Ascending aorta (tissue), 2 donors: ENCODE measurements around the gene MIS18A. TPM values are rescaled to one million over a fixed set of nuclear protein-coding genes. Genes with fewer than 3 reads are reported as not detected.
"Not testable (repeated sequence)": the region's sequence is repeated elsewhere in the genome, so short reads cannot be mapped to it uniquely, and the experiment has no call there.

Experiments used
- DNase-seq, 2 donors: peaks; one replicate each; pipeline ENCODE4 v3.0.0-alpha.2; 2019; ENCODE audit warnings: low spot score in 2 of 2
- H3K27ac ChIP-seq, 2 donors: fragments of 200-600 bp; sonication (generic); one replicate each; pipeline ENCODE4 v1.5.1; 2016 to 2017; ENCODE audit warnings: mild to moderate bottlenecking in 1 of 2
- H3K27me3 ChIP-seq: fragments of 200-600 bp; sonication (generic); one replicate; pipeline ENCODE4 v1.5.1; 2017
- H3K36me3 ChIP-seq, 2 donors: fragments of 200-600 bp; sonication (generic); one replicate each; pipeline ENCODE4 v1.5.1; 2016
- H3K4me1 ChIP-seq, 2 donors: fragments of 200-600 bp; sonication (generic); one replicate each; pipeline ENCODE4 v1.5.1; 2016 to 2017; ENCODE audit warnings: mild to moderate bottlenecking in 1 of 2
- H3K4me3 ChIP-seq, 2 donors: fragments of 200-600 bp; sonication (generic); one replicate each; pipeline ENCODE4 v1.5.1; 2016 to 2017; ENCODE audit warnings: mild to moderate bottlenecking in 1 of 2
- H3K9me3 ChIP-seq, 2 donors: fragments of 200-600 bp; sonication (generic); one replicate each; pipeline ENCODE4 v1.5.1; 2016
- CTCF ChIP-seq, 3 experiments: fragments of 200-600 bp in 2 of 3; fragments of 450-650 bp in 1 of 3; sonication (generic) in 2 of 3; IDR thresholded peaks; one replicate each; pipeline ENCODE4 v1.5.1; 2016 to 2019; ENCODE audit warnings: antibody characterized with exemption in 3 of 3, mild to moderate bottlenecking in 1 of 3, moderate library complexity in 1 of 3
- intact Hi-C: fragments of 100-400 bp; cut with DNase I; formaldehyde crosslinking; loops from one replicate; pipeline ENCODE4 v1.15.1; 2023
- total RNA-seq: library from RNA; depleted of rRNA; stranded (reverse); fragments of >200 nt; gene quantifications from one replicate; pipeline ENCODE4 v1.1.0, GENCODE V29; 2016

Gene MIS18A
- total RNA-seq, 1 donor from 2014 or later: 0.64 TPM

DNA sequence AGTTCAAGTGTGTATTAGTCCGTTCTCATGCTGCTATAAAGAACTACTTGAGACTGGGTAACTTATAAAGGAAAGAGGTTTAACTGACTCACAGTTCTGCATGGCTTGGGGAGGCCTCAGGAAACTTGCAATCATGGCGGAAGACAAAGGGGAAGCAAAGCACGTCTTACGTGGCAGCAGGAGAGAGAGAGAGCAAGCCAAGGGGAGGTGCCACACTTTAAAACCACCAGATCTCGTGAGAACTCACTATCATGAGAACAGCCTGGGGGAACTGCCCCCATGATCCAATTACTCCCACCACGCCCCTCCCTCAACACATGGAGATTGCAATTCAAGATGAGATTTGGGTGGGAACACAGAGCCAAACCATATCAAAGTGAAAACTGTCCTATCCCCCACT, 4.1 kb upstream of the MIS18A start:
- intact Hi-C loops: no loop called here
- no peak for TF ChIP-seq CTCF (IDR thresholded peaks at IDR 0.05)
- DNase-seq: no peak

GRCh38 chr21:32281531-32281930, 2.7 kb upstream of the MIS18A start:
- Histone ChIP-seq H3K27me3 (no peaks in the 10 kb centered on the region), H3K4me1 (peaks cover 9 to 13% of the 10 kb centered on the region in 2 donors), H3K4me3 (no peak overlapping the region), H3K36me3 (peaks cover 0 to 3% of the 10 kb centered on the region in 2 donors), H3K9me3 (no peaks in the 10 kb centered on the region), H3K27ac (no peak overlapping the region)
- intact Hi-C loops: loop anchor here (2.0 kb wide), 1 partner anchor 319 kb away; no protein-coding TSS in a partner anchor
- TF ChIP-seq CTCF (IDR thresholded peaks at IDR 0.05): no peak
- no peak for DNase-seq

More for the DNA sequence above, 4.1 kb upstream of the MIS18A start:
- no peaks in the 10 kb centered on the region for H3K27me3 ChIP-seq
- H3K4me1 ChIP-seq: peaks cover 9 to 11% of the 10 kb centered on the region in 2 donors
- no peaks in the 10 kb centered on the region for H3K9me3 ChIP-seq
- no peak overlapping the region for H3K4me3 ChIP-seq
- H3K27ac ChIP-seq: no peak overlapping the region
- peaks cover 0 to 3% of the 10 kb centered on the region in 2 donors for H3K36me3 ChIP-seq

- no peak for DNase-seq
- Histone ChIP-seq H3K4me3 (peak overlapping the region; percentile 69 to 77), H3K27me3 (no peaks in the 10 kb centered on the region), H3K36me3 (peaks cover 0 to 3% of the 10 kb centered on the region in 2 donors), H3K27ac (peak overlapping the region; percentile 44 to 65), H3K9me3 (no peaks in the 10 kb centered on the region), H3K4me1 (peaks cover 9 to 13% of the 10 kb centered on the region in 2 donors)
- intact Hi-C loops: loop anchor here (1.0 to 5.0 kb wide), 5 partner anchors 49 to 547 kb away; partner anchors contain the start of genes CFAP298, SCAF4 and SYNJ1
- no peak for TF ChIP-seq CTCF (IDR thresholded peaks at IDR 0.05)
These were observed 480 bp upstream of the MIS18A start for GRCh38 chr21:32279377-32279680.

DNA sequence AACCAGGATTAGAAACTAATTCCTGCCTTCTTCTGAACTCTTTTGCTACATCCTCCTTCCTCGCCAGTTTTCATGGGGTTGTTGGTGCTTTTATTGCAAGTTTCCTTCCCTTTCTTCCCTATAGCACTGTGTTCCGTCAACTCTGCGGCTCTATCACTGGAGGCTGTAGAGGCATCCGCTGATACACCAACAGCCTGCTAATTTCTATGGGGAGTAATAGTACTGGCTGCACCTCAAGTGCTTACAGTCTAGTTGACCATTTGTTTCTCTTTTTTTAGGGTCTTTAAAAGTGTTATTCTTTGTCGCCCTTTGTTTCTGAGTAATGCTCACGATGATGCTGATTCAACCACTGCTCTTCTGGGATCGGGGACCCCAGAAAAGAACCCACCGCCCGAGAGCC, 746 bp downstream of the MIS18A start:
- intact Hi-C loops: loop anchor here (2.0 to 5.0 kb wide), 4 partner anchors 51 to 449 kb away; partner anchors contain the start of genes CFAP298 and SYNJ1
- Histone ChIP-seq H3K27ac (no peak overlapping the region), H3K27me3 (no peaks in the 10 kb centered on the region), H3K4me3 (peak overlapping the region; percentile 69 to 77), H3K36me3 (no peaks in the 10 kb centered on the region), H3K4me1 (peaks cover 9 to 13% of the 10 kb centered on the region in 2 donors), H3K9me3 (no peaks in the 10 kb centered on the region)
- TF ChIP-seq CTCF (IDR thresholded peaks at IDR 0.05): no peak
- DNase-seq: no peak

DNA sequence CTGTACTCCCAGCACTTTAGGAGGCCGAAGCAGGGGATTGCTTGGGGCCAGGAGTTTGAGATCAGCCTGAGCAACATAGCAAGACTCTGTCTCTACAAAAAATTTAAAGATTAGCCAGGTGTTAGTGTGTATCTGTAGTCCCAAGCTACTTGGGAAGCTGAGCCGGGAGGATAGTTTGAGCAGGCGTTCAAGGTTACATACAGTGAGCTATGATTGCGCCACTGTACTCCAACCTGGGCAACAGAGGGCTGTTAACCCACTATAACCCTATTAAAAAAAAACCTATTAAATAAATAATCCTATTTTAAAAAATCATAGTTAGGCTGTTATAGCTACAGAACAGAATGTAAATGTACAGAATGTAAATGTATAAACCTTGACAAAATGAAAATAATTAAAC, 2.2 kb downstream of the MIS18A start:
- Histone ChIP-seq H3K36me3 (no peaks in the 10 kb centered on the region), H3K4me3 (no peak overlapping the region), H3K27ac (no peak overlapping the region), H3K27me3 (no peaks in the 10 kb centered on the region), H3K4me1 (peaks cover 9 to 13% of the 10 kb centered on the region in 2 donors), H3K9me3 (no peaks in the 10 kb centered on the region)
- no peak for TF ChIP-seq CTCF (IDR thresholded peaks at IDR 0.05)
- DNase-seq: no peak
- intact Hi-C loops: loop anchor here (5.0 kb wide), 1 partner anchor 451 kb away; the partner anchor contains the start of gene SYNJ1

DNA sequence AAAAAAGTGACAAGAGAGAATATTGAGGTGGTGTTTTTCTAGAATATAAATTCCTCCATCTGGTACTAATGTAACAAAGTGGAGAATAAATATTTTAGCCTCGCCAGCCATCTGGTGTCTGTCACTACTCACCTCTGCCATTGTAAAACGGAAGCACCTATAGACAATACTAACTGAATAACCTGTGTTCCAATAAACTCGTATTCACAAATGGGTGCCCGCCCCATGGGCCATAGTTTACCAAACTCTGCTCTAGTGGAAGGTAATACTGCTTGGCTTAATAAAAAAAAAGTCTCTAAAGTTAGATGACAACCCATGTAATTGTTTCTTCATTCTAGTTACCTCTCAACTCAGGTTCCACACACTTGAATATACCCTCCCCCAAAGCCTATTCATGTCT, 8.1 kb downstream of the MIS18A start:
- TF ChIP-seq CTCF (IDR thresholded peaks at IDR 0.05): no peak
- peaks cover 10 to 19% of the 10 kb centered on the region in 2 donors for H3K36me3 ChIP-seq
- no peaks in the 10 kb centered on the region for H3K27me3 ChIP-seq
- DNase-seq: no peak
- no peaks in the 10 kb centered on the region for H3K9me3 ChIP-seq
- intact Hi-C loops: no loop called here
- no peak overlapping the region for H3K4me3 ChIP-seq
- H3K27ac ChIP-seq: no peak overlapping the region
- H3K4me1 ChIP-seq: no peaks in the 10 kb centered on the region

DNA sequence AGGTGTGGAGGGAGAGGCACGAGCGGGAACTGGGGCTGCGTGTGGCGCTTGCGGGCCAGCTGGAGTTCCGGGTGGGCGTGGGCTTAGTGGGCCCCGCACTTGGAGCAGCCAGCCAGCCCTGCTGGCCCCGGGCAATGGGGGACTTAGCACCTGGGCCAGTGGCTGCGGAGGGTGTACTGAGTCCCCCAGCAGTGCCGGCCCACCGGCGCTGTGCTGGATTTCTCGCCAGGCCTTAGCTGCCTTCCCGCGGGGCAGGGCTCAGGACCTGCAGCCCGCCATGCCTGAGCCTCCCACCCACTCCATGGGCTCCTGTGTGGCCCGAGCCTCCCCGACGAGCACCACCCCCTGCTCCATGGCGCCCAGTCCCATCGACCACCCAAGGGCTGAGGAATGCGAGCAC, 13.5 kb downstream of the MIS18A start:
- H3K27me3 ChIP-seq, H3K4me3 ChIP-seq, DNase-seq, H3K27ac ChIP-seq, intact Hi-C loops, H3K9me3 ChIP-seq, H3K4me1 ChIP-seq: not testable (repeated sequence)
- peaks cover 10 to 19% of the 10 kb centered on the region in 2 donors for H3K36me3 ChIP-seq
